ENCODE measurements around the gene SIGLEC5.

SIGLEC5 gene

GRCh38 chr19:51589511-51589910 lies 40.7 kb downstream of the SIGLEC5 start:
- no peak for DNase-seq (ENCODE audit: low read depth)

GRCh38 chr19:51587264-51588191 lies 42.7 kb downstream of the SIGLEC5 start:
- no peak for DNase-seq (ENCODE audit: low read depth)

GRCh38 chr19:51586799-51587198 lies 43.4 kb downstream of the SIGLEC5 start:
- no peak for DNase-seq (ENCODE audit: low read depth)

GRCh38 chr19:51586103-51586728 lies 44.0 kb downstream of the SIGLEC5 start:
- DNase-seq (ENCODE audit: low read depth), result no peak

- no peak for DNase-seq (ENCODE audit: low read depth)
Measured at GRCh38 chr19:51576850-51577249, 53.4 kb downstream of the SIGLEC5 start.

- DNase-seq (ENCODE audit: low read depth), result no peak
Measured at GRCh38 chr19:51573331-51573730, 56.9 kb downstream of the SIGLEC5 start.

GRCh38 chr19:51572908-51573307 lies 57.3 kb downstream of the SIGLEC5 start:
- DNase-seq (ENCODE audit: low read depth), result no peak

GRCh38 chr19:51572410-51572809 lies 57.8 kb downstream of the SIGLEC5 start:
- no peak for DNase-seq (ENCODE audit: low read depth)

- DNase-seq (ENCODE audit: low read depth), result no peak
Measured at GRCh38 chr19:51571599-51571998, 58.6 kb downstream of the SIGLEC5 start.

- DNase-seq (ENCODE audit: low read depth), result peak; percentile 95
Measured at GRCh38 chr19:51570962-51571575, 59.1 kb downstream of the SIGLEC5 start, which contains the start of gene ZNF175. ZNF175 (plus strand) TSS chr19:51571283; CDS start chr19:51573330, 2,047 bp downstream.

- DNase-seq (ENCODE audit: low read depth), result no peak
Measured at GRCh38 chr19:51568456-51568855, 61.7 kb downstream of the SIGLEC5 start.

- DNase-seq (ENCODE audit: low read depth), result no peak
Measured at GRCh38 chr19:51567583-51567982, 62.6 kb downstream of the SIGLEC5 start.

GRCh38 chr19:51566489-51567100 lies 63.6 kb downstream of the SIGLEC5 start:
- DNase-seq (ENCODE audit: low read depth), result no peak

GRCh38 chr19:51565583-51565982 lies 64.6 kb downstream of the SIGLEC5 start:
- DNase-seq (ENCODE audit: low read depth), result no peak

- no peak for DNase-seq (ENCODE audit: low read depth)
Measured at GRCh38 chr19:51564791-51565190, 65.4 kb downstream of the SIGLEC5 start.

Data from fibroblast of gingiva (primary cell).